GM12891 (cell line): ENCODE data around the gene LRP3.

Experiments
- PAX5 ChIP-seq: IDR thresholded peaks from 2 replicates; pipeline ENCODE4 v1.6.1; 2011; ENCODE audit warnings: low read length, moderate library complexity, mild to moderate bottlenecking; ENCODE audit not compliant: insufficient read depth, severe bottlenecking
- POLR2A ChIP-seq: IDR thresholded peaks from 2 replicates; pipeline ENCODE4 v1.6.1; 2011; ENCODE audit warnings: low read depth, low read length, control low read depth
- POLR2AphosphoS5 ChIP-seq: IDR thresholded peaks from 2 replicates; pipeline ENCODE4 v1.6.1; 2011; ENCODE audit warnings: low read depth, low read length, control low read depth

- TF ChIP-seq PAX5 (no peak), POLR2A (no peak), POLR2AphosphoS5 (no peak)
Observed at GRCh38 chr19:33187183-33187540, 7.0 kb upstream of the LRP3 start.
